ENCODE results near the gene NUP93.

DNA sequence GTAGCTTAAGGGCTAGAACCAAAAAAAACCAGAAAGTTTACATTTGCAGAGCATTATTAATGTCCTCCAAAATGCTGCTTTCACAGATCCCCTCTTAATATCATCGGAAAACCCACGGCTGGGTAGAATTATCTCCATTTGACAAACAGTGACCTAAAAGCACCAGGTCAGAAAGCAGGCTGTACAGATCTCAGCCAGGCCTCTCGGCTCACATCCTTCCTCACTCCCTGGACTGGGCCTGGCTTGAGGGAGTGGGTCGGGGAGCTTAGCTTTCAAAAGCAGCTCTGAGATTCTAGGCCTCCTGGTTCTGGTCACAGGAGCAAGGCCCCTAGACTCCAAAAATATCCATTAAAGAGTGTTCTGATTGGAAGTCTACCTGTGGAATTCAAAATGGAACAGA, 126.0 kb downstream of the NUP93 start:
- TF ChIP-seq, protein P1, sequence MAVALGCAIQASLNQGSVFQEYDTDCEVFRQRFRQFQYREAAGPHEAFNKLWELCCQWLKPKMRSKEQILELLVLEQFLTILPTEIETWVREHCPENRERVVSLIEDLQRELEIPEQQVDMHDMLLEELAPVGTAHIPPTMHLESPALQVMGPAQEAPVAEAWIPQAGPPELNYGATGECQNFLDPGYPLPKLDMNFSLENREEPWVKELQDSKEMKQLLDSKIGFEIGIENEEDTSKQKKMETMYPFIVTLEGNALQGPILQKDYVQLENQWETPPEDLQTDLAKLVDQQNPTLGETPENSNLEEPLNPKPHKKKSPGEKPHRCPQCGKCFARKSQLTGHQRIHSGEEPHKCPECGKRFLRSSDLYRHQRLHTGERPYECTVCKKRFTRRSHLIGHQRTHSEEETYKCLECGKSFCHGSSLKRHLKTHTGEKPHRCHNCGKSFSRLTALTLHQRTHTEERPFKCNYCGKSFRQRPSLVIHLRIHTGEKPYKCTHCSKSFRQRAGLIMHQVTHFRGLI (tag by site-specific recombination; IDR thresholded peaks at IDR 0.05), result no peak
- TF ChIP-seq, protein P2, sequence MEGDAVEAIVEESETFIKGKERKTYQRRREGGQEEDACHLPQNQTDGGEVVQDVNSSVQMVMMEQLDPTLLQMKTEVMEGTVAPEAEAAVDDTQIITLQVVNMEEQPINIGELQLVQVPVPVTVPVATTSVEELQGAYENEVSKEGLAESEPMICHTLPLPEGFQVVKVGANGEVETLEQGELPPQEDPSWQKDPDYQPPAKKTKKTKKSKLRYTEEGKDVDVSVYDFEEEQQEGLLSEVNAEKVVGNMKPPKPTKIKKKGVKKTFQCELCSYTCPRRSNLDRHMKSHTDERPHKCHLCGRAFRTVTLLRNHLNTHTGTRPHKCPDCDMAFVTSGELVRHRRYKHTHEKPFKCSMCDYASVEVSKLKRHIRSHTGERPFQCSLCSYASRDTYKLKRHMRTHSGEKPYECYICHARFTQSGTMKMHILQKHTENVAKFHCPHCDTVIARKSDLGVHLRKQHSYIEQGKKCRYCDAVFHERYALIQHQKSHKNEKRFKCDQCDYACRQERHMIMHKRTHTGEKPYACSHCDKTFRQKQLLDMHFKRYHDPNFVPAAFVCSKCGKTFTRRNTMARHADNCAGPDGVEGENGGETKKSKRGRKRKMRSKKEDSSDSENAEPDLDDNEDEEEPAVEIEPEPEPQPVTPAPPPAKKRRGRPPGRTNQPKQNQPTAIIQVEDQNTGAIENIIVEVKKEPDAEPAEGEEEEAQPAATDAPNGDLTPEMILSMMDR (tag by site-specific recombination; IDR thresholded peaks at IDR 0.05), result no peak
- TF ChIP-seq, protein P3, sequence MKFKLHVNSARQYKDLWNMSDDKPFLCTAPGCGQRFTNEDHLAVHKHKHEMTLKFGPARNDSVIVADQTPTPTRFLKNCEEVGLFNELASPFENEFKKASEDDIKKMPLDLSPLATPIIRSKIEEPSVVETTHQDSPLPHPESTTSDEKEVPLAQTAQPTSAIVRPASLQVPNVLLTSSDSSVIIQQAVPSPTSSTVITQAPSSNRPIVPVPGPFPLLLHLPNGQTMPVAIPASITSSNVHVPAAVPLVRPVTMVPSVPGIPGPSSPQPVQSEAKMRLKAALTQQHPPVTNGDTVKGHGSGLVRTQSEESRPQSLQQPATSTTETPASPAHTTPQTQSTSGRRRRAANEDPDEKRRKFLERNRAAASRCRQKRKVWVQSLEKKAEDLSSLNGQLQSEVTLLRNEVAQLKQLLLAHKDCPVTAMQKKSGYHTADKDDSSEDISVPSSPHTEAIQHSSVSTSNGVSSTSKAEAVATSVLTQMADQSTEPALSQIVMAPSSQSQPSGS (tag by site-specific recombination; IDR thresholded peaks at IDR 0.05; ENCODE audit: low read depth), result no peak
- no peak for TF ChIP-seq YY1 (tag by site-specific recombination; IDR thresholded peaks at IDR 0.05)
- no peak for TF ChIP-seq ZNF830 (tag by site-specific recombination; IDR thresholded peaks at IDR 0.05; ENCODE audit: low read depth)
- TF ChIP-seq ZNF530 (tag by site-specific recombination; IDR thresholded peaks at IDR 0.05; ENCODE audit: low read depth), result no peak
- TF ChIP-seq ZBTB26 (tag by site-specific recombination; optimal IDR thresholded peaks at IDR 0.05), result no peak
- TF ChIP-seq IKZF3 (tag by site-specific recombination; IDR thresholded peaks at IDR 0.05), result no peak
- no peak for TF ChIP-seq REST (tag by site-specific recombination; IDR thresholded peaks at IDR 0.05)
- TF ChIP-seq ZNF623 (tag by site-specific recombination; IDR thresholded peaks at IDR 0.05), result no peak

Data from HEK293 (cell line).